H9 (cell line): Measurements from ENCODE around the gene RNF133. TPM values are rescaled to one million over a fixed set of nuclear protein-coding genes. Genes with fewer than 3 reads are reported as not detected.

Experiments
- DNase-seq: peaks from one replicate; pipeline ENCODE4 v3.0.0-alpha.2; 2017
- H2AFZ ChIP-seq: one replicate; pipeline ENCODE4 v1.6.1; 2013; ENCODE audit warnings: mild to moderate bottlenecking, low read length, control low read depth, moderate library complexity
- H2AK5ac ChIP-seq: 2 replicates; pipeline ENCODE4 v1.6.1; 2013; ENCODE audit warnings: low read length, control low read depth, mixed read lengths; ENCODE audit not compliant: insufficient read length
- H2BK120ac ChIP-seq: one replicate; pipeline ENCODE4 v1.6.1; 2013; ENCODE audit warnings: low read depth, mild to moderate bottlenecking, low read length, control low read depth, inconsistent platforms; ENCODE audit not compliant: poor library complexity, severe bottlenecking
- H2BK12ac ChIP-seq: 2 replicates; pipeline ENCODE4 v1.6.1; 2013; ENCODE audit warnings: low read length, control low read depth, mixed read lengths, low read depth; ENCODE audit not compliant: insufficient read length
- H2BK15ac ChIP-seq: 2 replicates; pipeline ENCODE4 v1.6.1; 2013; ENCODE audit warnings: low read depth, low read length, control low read depth
- H2BK20ac ChIP-seq: one replicate; pipeline ENCODE4 v1.6.1; 2013; ENCODE audit warnings: low read depth, mild to moderate bottlenecking, low read length, control low read depth, inconsistent platforms; ENCODE audit not compliant: poor library complexity, severe bottlenecking
- H2BK5ac ChIP-seq: 2 replicates; pipeline ENCODE4 v1.6.1; 2013; ENCODE audit warnings: low read length, control low read depth, mixed read lengths; ENCODE audit not compliant: insufficient read length
- H3K14ac ChIP-seq: 2 replicates; pipeline ENCODE4 v1.6.1; 2013; ENCODE audit warnings: low read length, control low read depth; ENCODE audit not compliant: insufficient read depth
- H3K18ac ChIP-seq: 2 replicates; pipeline ENCODE4 v1.6.1; 2013; ENCODE audit warnings: low read depth, mild to moderate bottlenecking, mixed read lengths, low read length, control low read depth; ENCODE audit not compliant: insufficient read length
- H3K23ac ChIP-seq: 2 replicates; pipeline ENCODE4 v1.6.1; 2013; ENCODE audit warnings: low read length, control low read depth, mixed read lengths, low read depth; ENCODE audit not compliant: insufficient read length
- H3K23me2 ChIP-seq: 2 replicates; pipeline ENCODE4 v1.6.1; 2013; ENCODE audit warnings: low read depth, mild to moderate bottlenecking, mixed read lengths, low read length, control low read depth; ENCODE audit not compliant: insufficient read length, poor library complexity, severe bottlenecking
- H3K27ac ChIP-seq: 2 replicates; pipeline ENCODE4 v1.5.1; 2013; ENCODE audit warnings: low read length, control low read depth, mixed read lengths, low read depth; ENCODE audit not compliant: insufficient read length
- H3K27me3 ChIP-seq: 2 replicates; pipeline ENCODE4 v1.6.1; 2013; ENCODE audit warnings: low read length, control low read depth, inconsistent platforms; ENCODE audit not compliant: insufficient read depth
- H3K4ac ChIP-seq: 2 replicates; pipeline ENCODE4 v1.6.1; 2013; ENCODE audit warnings: low read depth, mild to moderate bottlenecking, control low read depth, inconsistent platforms, low read length, moderate library complexity
- H3K4me1 ChIP-seq: 2 replicates; pipeline ENCODE4 v1.6.1; 2013; ENCODE audit warnings: low read length, control low read depth, inconsistent platforms; ENCODE audit not compliant: insufficient read depth
- H3K4me2 ChIP-seq: 2 replicates; pipeline ENCODE4 v1.6.1; 2013; ENCODE audit warnings: low read length, control low read depth, mixed read lengths; ENCODE audit not compliant: insufficient read length, insufficient read depth
- H3K56ac ChIP-seq: 2 replicates; pipeline ENCODE4 v1.6.1; 2013; ENCODE audit warnings: low read depth, mild to moderate bottlenecking, mixed read lengths, low read length, control low read depth; ENCODE audit not compliant: insufficient read length
- H3K79me1 ChIP-seq: 2 replicates; pipeline ENCODE4 v1.6.1; 2013; ENCODE audit warnings: low read depth, mild to moderate bottlenecking, moderate library complexity, low read length, control low read depth, inconsistent platforms; ENCODE audit not compliant: insufficient read depth, poor library complexity, severe bottlenecking
- H3K79me2 ChIP-seq: 2 replicates; pipeline ENCODE4 v1.6.1; 2013; ENCODE audit warnings: low read length, control low read depth, inconsistent platforms; ENCODE audit not compliant: insufficient read depth
- H3K9ac ChIP-seq: 2 replicates; pipeline ENCODE4 v1.6.1; 2013; ENCODE audit warnings: low read length, control low read depth, mixed read lengths; ENCODE audit not compliant: insufficient read length; ENCODE audit errors: extremely low read depth
- H3K9me3 ChIP-seq: one replicate; pipeline ENCODE4 v1.6.1; 2013; ENCODE audit warnings: low read depth, low read length, inconsistent platforms; ENCODE audit not compliant: control insufficient read depth
- H3T11ph ChIP-seq: one replicate; pipeline ENCODE4 v1.6.1; 2013; ENCODE audit warnings: mild to moderate bottlenecking, low read length, control low read depth, inconsistent platforms
- H4K20me1 ChIP-seq: one replicate; pipeline ENCODE4 v1.6.1; 2013; ENCODE audit not compliant: control insufficient read depth, insufficient read length, insufficient read depth
- H4K5ac ChIP-seq: 2 replicates; pipeline ENCODE4 v1.6.1; 2013; ENCODE audit warnings: low read depth, mild to moderate bottlenecking, mixed read lengths, low read length, control low read depth; ENCODE audit not compliant: insufficient read length
- H4K8ac ChIP-seq: replicated peaks from 2 replicates; pipeline ENCODE4 v1.6.1; 2013; ENCODE audit warnings: low read length, control low read depth, mixed read lengths, low read depth; ENCODE audit not compliant: insufficient read length
- H4K91ac ChIP-seq: 2 replicates; pipeline ENCODE4 v1.6.1; 2013; ENCODE audit warnings: low read depth, mild to moderate bottlenecking, moderate library complexity, mixed read lengths, low read length, control low read depth; ENCODE audit not compliant: insufficient read length
- H3K27ac Mint-ChIP-seq, 3 experiments: 2 replicates in 2 of 3; 3 replicates in 1 of 3; pipeline ENCODE4 v1.8.0; 2020 to 2021; ENCODE audit warnings: mixed read lengths in 3 of 3, mild to moderate bottlenecking in 1 of 3, moderate library complexity in 1 of 3
- H3K27me3 Mint-ChIP-seq: 2 replicates; pipeline ENCODE4 v1.8.0; 2021; ENCODE audit warnings: low read depth, mild to moderate bottlenecking, moderate library complexity, mixed read lengths
- H3K36me3 Mint-ChIP-seq, 3 experiments: 2 replicates in 2 of 3; 3 replicates in 1 of 3; pipeline ENCODE4 v1.8.0; 2020 to 2021; ENCODE audit warnings: low read depth in 3 of 3, mixed read lengths in 3 of 3; ENCODE audit not compliant: insufficient read depth in 1 of 3
- H3K4me1 Mint-ChIP-seq, 2 experiments: 2 replicates each; pipeline ENCODE4 v1.8.0; 2020; ENCODE audit warnings: mixed read lengths in 2 of 2
- H3K4me3 Mint-ChIP-seq, 2 experiments: 2 replicates in 1 of 2; 3 replicates in 1 of 2; pipeline ENCODE4 v1.8.0; 2020 to 2021; ENCODE audit warnings: mild to moderate bottlenecking in 2 of 2, mixed read lengths in 2 of 2, moderate library complexity in 1 of 2
- H3K9me3 Mint-ChIP-seq, 2 experiments: 2 replicates in 1 of 2; 3 replicates in 1 of 2; pipeline ENCODE4 v1.8.0; 2020; ENCODE audit warnings: mild to moderate bottlenecking in 2 of 2, mixed read lengths in 2 of 2, moderate library complexity in 1 of 2
- whole genome bisulfite sequencing: extraction: QIAGEN DNeasy Blood & Tissue Kit; methylation state at CpG from one replicate; pipeline ENCODE4 v1.1.7; 2013; ENCODE audit warnings: missing lambda C conversion rate, low lambda C conversion rate, mixed read lengths; ENCODE audit not compliant: insufficient read length; ENCODE audit errors: extremely low coverage; 5-methylcytosine and 5-hydroxymethylcytosine counted together
- total RNA-seq: library from RNA; stranded (reverse); gene quantifications from 2 replicates; pipeline ENCODE4 v1.2.1, GENCODE V29; 2021
- TF ChIP-seq, protein P1 (sequence below): fragments of 200-600 bp; sonication (generic); conservative IDR thresholded peaks from 3 replicates; pipeline ENCODE4 v1.8.0; 2021; ENCODE audit warnings: antibody characterized with exemption, mild to moderate bottlenecking

The RNF133 gene
- total RNA-seq, 1 experiment from 2014 or later, result 0.31 TPM

GRCh38 chr7:122674502-122674901, 24.4 kb downstream of the RNF133 start:
- Histone ChIP-seq H3K27me3 (no peaks in the 10 kb centered on the region), H3K14ac (no peak overlapping the region), H2BK5ac (no peak overlapping the region), H3K18ac (no peak overlapping the region), H3K23ac (no peak overlapping the region), H3K56ac (no peak overlapping the region), H3K27ac (no peak overlapping the region), H2BK20ac (no peak overlapping the region), H2BK120ac (no peak overlapping the region), H2BK15ac (no peak overlapping the region), H3K9ac (no peak overlapping the region), H3K4me1 (peaks cover 25% of the 10 kb centered on the region; the same call in 1 of the 2 replicates), H4K91ac (no peak overlapping the region), H3K23me2 (no peaks in the 10 kb centered on the region), H4K5ac (no peak overlapping the region), H3K79me1 (no peaks in the 10 kb centered on the region), H4K8ac (no peak overlapping the region), H2BK12ac (no peak overlapping the region), H3K79me2 (peaks cover 4% of the 10 kb centered on the region; the same call in 1 of the 2 replicates), H3K4me2 (no peak overlapping the region), H4K20me1 (no peaks in the 10 kb centered on the region), H2AK5ac (no peak overlapping the region), H2AFZ (no peak overlapping the region), H3T11ph (no peak overlapping the region), H3K4ac (no peak overlapping the region), H3K9me3 (no peaks in the 10 kb centered on the region)
- Mint-ChIP-seq H3K27ac (no peak overlapping the region), H3K36me3 (peaks cover 7 to 9% (median 9%) of the 10 kb centered on the region in 3 experiments; a peak in 6 of 7 replicates), H3K4me3 (no peak overlapping the region), H3K9me3 (peaks cover 6 to 9% of the 10 kb centered on the region in 2 experiments), H3K4me1 (peaks cover 52 to 54% of the 10 kb centered on the region in 2 experiments), H3K27me3 (no peaks in the 10 kb centered on the region; the same call in 1 of the 2 replicates)
- DNase-seq, result no peak
- WGBS, result no CpG with 5 or more reads among the region's 4 CpGs
- TF ChIP-seq, protein P1, sequence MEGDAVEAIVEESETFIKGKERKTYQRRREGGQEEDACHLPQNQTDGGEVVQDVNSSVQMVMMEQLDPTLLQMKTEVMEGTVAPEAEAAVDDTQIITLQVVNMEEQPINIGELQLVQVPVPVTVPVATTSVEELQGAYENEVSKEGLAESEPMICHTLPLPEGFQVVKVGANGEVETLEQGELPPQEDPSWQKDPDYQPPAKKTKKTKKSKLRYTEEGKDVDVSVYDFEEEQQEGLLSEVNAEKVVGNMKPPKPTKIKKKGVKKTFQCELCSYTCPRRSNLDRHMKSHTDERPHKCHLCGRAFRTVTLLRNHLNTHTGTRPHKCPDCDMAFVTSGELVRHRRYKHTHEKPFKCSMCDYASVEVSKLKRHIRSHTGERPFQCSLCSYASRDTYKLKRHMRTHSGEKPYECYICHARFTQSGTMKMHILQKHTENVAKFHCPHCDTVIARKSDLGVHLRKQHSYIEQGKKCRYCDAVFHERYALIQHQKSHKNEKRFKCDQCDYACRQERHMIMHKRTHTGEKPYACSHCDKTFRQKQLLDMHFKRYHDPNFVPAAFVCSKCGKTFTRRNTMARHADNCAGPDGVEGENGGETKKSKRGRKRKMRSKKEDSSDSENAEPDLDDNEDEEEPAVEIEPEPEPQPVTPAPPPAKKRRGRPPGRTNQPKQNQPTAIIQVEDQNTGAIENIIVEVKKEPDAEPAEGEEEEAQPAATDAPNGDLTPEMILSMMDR, result no peak
